NCI-H2107 treated with DMSO at 0.1 percent for 48 hours (cell line): Measurements from ENCODE around the gene UQCRC1.

Source experiments
- DNase-seq: peaks from one replicate; lab custom pipeline; 2025; ENCODE audit not compliant: unreplicated experiment; lab: John Stamatoyannopoulos, UW

Gene UQCRC1

DNA sequence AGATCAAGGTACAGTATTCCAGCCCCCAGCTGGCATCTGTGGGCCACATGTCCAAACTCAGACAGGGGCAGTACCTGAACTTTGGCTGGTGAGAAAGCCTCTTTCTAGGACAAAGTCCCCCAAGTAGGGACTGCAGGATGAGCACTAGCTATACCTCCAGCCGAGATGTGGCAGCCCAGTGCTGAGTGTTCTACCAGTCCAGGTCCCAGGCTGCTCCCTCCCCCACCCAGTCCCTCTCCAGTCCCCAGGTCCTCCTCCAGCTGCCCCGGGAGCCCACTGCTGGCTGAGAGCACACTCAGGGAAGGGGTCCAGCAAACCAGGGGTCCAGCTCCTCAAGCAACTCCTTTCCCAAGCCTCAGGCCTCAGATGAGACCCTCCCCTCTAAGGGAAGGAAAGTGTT is 24.3 kb upstream of the UQCRC1 start:
- no peak for DNase-seq

- DNase-seq, result no peak
These were observed 23.8 kb upstream of the UQCRC1 start for GRCh38 chr3:48633256-48633655.

GRCh38 chr3:48631516-48632448 is 22.3 kb upstream of the UQCRC1 start:
- DNase-seq, result no peak

DNA sequence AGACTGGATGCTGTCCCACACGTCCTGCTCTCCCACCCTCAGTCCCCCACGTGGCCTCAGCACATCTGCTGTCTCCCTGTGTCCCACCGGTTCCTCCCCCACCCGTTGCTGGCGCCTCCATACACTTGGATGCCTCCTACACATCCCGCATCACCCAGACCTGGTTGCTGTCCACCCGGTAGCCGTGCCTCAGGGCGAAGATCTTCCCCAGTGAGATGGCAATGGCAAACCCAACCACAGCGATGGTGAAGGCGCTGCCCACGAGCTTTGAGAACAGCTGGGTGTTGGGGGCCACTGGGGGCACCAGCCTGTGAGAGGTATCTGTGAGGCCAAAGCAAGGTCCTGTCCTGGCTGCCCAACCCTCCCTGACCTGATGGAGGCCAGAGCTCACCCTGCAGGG is 21.4 kb upstream of the UQCRC1 start:
- no peak for DNase-seq

GRCh38 chr3:48630407-48630806 is 21.0 kb upstream of the UQCRC1 start:
- DNase-seq, result no peak

- DNase-seq, result no peak
These were observed 20.4 kb upstream of the UQCRC1 start for GRCh38 chr3:48629894-48630293.

- DNase-seq, result no peak
These were observed 19.0 kb upstream of the UQCRC1 start for GRCh38 chr3:48628277-48629017.

DNA sequence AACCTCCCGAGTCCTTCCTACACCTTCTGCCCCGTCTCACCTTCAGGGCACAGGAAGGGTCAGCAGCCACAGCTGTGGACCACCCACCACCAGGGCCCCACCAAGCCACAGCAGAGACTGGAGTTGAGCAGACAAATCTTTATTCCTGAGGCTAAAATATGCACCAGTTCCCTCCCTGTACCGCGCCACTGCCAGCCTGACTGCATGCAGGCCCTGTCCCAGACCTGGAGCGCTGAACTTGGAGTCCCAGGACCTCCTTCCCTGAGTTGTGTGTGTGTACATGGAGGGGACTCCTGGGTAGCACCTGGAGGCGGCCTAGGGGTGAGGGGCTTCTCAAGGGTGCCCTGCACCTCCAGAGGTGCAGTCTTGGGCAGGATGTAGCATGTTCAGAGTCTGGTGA is 16.2 kb upstream of the UQCRC1 start:
- DNase-seq, result no peak

DNA sequence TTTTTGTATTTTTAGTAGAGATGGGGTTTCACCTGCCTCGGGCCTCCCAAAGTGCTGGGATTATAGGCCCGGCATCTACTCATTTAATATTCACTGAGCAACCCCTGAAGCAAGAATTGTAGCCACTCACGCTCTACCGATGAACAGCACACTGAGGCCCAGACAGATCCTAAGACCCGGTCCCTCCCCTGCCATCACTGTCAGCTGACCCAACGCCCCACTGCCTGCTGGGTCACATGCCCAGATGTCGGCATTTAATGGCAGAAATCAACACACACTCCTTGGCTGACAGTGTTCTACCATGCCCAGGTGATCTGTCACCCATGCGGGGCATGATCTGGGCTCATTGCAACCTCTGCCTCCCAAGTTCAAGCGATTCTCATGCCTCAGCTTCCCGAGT is 15.3 kb upstream of the UQCRC1 start:
- no peak for DNase-seq

GRCh38 chr3:48623851-48624547 is 14.6 kb upstream of the UQCRC1 start:
- DNase-seq, result peak; percentile 93

- no peak for DNase-seq
These were observed 12.0 kb upstream of the UQCRC1 start, which contains the start of gene TMEM89 for GRCh38 chr3:48621461-48621869. TMEM89 (minus strand) TSS chr3:48621769; CDS start chr3:48621756, 13 bp downstream.

DNA sequence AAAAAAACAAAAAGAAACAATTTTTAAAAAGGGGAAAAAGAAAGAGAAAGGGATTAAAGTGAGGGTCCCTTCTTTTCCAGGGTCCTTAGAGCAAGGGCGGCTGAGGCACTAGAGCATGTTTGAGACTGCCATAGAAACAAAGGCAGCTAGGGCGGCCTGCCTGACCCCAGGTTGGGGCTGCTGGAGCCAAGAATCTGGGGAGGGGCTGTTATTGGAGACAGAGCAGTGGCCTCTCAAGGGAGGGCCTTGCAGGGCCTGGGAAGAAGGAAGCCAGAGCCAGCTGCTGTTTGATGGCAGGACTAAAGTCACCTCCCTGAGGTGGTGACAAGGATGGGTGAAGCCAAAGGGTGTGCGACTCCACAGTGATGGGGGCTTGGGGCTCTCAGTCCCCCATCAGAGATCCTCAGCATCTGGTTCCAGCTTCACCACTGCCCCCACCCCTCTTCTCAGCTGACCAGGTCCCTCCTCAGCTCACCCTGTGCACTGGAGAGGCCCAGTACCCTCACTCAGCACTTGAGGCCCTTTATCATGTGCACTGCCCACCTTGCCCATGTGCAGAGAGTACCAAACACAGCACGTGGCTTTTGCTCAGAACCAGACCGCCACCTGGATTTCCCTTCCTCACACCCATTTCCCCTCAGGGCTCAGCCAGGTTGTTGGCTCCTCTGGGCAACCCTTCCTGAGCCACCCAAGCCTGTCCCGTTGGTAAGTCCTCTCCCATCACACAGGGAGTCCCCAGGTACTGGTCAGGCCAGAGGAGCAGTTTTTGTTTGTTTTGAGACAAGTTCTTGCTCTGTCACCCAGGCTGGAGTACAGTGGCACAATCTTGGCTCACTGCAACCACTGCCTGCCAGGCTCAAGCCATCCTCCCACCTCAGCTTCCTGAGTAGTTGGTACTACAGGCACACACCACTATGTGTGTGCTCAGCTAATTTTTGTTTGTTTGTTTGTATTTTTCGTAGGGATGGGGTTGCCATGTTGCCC is 10.4 kb upstream of the UQCRC1 start:
- no peak for DNase-seq

DNA sequence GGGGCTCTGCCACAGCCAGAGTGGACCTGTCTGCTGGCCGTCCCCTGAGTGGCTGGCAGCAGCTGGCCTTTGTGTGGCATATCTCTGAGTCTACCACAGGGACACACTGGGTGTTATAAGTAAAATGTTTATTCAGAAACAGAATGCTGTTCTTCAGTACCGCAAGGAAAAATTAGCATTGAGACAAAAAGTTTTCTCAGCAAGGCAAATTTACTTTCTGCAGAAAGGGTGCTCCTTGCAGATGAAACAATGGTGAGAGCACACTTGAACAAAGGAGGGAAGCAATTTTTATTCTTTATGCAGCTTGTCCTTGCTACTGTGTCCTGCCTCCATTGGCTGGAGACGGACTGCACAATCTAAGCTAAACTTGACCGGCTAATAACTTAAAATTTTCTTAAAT is 8.1 kb upstream of the UQCRC1 start:
- DNase-seq, result no peak

DNA sequence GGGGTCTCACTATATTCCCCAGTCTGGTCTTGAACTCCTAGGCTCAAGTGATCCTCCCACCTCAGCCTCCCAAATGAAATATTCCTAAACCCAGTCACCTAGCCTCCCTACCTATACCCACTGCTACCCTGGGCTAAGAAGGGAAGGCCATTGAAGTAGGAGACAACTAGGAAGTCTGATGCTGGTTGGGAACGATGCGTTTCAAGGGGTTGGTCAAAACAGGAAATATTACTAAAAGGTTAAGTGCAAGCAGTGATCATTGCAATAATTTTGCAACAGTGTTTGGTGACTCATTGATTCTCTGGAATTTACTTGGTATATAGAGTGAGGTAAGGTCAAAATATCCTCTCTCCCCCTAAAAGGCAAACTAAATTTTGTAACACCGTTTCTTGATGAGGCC is 4.6 kb upstream of the UQCRC1 start:
- DNase-seq, result no peak

- no peak for DNase-seq
These were observed 2.9 kb upstream of the UQCRC1 start for GRCh38 chr3:48612309-48612708.

GRCh38 chr3:48607519-48607918 is 1.9 kb downstream of the UQCRC1 start:
- DNase-seq, result no peak

DNA sequence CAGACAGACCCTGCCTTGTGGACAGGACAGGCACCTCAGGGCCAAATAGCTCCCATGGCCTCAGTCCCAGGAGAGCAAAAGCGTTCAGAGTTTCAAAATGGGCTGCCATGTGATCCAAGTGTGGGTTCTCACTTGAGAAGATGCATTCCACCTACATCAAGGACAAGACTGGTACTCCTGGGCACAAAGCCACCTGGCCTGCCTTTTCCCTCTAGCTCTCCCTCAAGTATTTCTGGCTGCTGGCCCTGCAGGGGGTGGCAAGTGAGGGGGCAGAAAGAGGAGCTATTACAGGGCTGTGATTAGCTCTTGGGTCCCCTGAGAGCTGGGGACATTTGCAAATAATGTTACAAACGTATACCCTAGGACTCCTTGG is 7.8 kb downstream of the UQCRC1 start:
- DNase-seq, result no peak

DNA sequence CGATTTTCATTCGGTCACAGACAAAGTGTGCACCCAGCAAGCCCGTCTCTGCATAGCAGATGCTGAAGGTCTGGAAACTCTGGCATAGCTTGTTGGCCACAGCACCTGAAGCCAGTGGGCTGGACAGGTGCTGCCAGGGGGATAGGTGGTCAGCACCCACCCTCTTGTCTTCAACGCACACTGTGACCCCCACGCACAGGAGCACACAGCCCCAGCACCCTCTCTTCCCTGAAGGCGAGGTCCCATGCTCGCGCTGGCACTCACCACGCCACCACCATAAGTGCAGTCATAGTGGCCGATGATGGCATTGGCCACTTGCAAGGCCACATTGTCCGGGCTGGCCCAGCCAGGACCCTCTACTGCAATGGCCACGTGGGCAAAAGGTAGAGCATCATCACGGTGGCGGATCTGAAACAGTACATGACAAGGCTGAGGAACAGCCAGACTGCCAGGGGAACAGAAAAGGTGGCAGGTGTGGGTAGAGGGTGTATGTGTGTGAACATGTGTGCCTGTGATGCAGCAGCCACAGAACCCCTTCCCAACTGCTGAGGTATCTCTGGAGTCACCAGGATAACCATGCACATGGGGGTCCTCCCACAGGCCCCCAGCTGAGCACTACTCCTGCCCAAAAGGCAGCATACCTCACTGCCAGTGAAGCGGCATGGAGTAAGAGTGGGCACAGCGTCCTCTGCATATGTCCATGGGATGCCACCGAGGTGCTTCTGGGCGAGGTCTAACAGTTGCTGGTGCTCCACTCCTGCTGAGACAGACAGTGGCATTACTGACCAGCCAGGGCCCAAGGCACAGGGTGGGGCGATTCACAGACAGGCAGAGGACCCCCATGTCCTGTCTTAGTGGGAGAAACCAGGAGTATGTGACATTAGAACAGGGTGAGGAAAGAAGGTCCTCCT is 8.5 kb downstream of the UQCRC1 start:
- no peak for DNase-seq

DNA sequence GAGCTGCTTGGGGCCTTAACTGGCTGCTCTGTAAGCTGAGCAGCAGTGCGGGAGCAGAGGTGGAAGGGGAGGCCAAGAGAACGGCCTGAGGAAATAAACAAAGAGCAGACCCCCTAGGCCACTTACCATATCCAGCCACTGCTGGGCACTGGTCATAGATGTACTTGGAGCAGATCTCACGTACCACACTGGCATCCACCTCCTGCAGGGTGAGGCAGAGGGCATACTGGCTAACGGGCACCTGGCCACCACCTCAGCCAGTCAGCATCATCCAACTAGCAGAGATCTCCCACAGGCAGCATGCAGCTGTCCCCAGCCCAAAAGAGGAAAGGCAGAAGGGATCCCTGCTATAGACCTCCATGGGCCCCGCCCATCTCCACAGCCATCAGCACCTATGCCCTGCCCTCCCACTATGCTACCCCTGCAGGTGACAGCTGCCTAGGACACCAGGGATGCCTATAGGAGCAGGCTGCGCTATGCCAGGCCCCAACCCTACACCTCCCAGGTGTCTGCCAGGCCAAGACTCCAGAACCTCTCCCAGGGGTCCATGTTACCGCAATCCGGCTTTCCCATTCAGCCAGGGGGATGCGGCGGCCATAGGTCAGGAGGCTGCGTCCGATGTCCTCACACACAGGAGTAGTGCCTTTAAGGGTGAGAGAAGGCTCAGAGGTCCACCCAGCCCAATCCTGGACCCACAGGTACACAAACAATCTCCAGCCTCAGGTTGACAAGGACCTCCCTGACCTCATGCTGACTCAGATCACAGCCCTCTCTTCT is 9.7 kb downstream of the UQCRC1 start:
- DNase-seq, result no peak
